Activated CD8-positive, alpha-beta T cell treated with anti-CD3 and anti-CD28 coated beads for 36 hours (primary cell): ENCODE measurements around the gene RGS2. TPM values are rescaled to one million over a fixed set of nuclear protein-coding genes. Genes with fewer than 3 reads are reported as not detected.

Experiments used
- ATAC-seq: fragments of 200-7000 bp; cut with Tn5 transposase; one replicate; pipeline ENCODE4 v1.10.0; 2021; ENCODE audit warnings: mild to moderate bottlenecking, moderate library complexity
- CTCF ChIA-PET: fragments of 350-600 bp; sonication (Branson Sonifier 250); formaldehyde crosslinking; loops from one replicate; lab custom pipeline; 2021; ENCODE audit warnings: antibody characterized with exemption; lab: Charles Lee
- POLR2A ChIA-PET: fragments of 350-600 bp; sonication (Branson Sonifier 250); formaldehyde crosslinking; loops from one replicate; lab custom pipeline; 2021; ENCODE audit warnings: antibody characterized with exemption; lab: Charles Lee
- DNase-seq: peaks from one replicate; pipeline ENCODE4 v3.0.0-alpha.2; 2020
- H3K27ac Mint-ChIP-seq: one replicate; pipeline ENCODE4 v1.8.0; 2021; ENCODE audit warnings: mild to moderate bottlenecking, mixed read lengths
- H3K27me3 Mint-ChIP-seq: one replicate; pipeline ENCODE4 v1.8.0; 2021; ENCODE audit warnings: mixed read lengths
- H3K36me3 Mint-ChIP-seq: one replicate; pipeline ENCODE4 v1.8.0; 2021; ENCODE audit warnings: low read depth, mixed read lengths
- H3K4me1 Mint-ChIP-seq: one replicate; pipeline ENCODE4 v1.8.0; 2021; ENCODE audit warnings: low read depth, mixed read lengths
- H3K4me3 Mint-ChIP-seq: one replicate; pipeline ENCODE4 v1.8.0; 2021; ENCODE audit warnings: mild to moderate bottlenecking, moderate library complexity, mixed read lengths
- H3K9me3 Mint-ChIP-seq: one replicate; pipeline ENCODE4 v1.8.0; 2021; ENCODE audit warnings: mixed read lengths
- intact Hi-C: fragments of 100-400 bp; cut with micrococcal nuclease; formaldehyde crosslinking; loops from one replicate; pipeline ENCODE4 v1.10.0; 2022
- total RNA-seq, 2 experiments: library from RNA; stranded (reverse); gene quantifications; one replicate each; pipeline ENCODE4 v1.2.3, GENCODE V29; 2021
- TF ChIP-seq, protein P1 (sequence below): fragments of 200-600 bp; IDR thresholded peaks from one replicate; pipeline ENCODE4 v1.8.0; 2022; ENCODE audit warnings: antibody characterized with exemption, mild to moderate bottlenecking

The RGS2 gene
- total RNA-seq, 2 experiments from 2014 or later: 5.7 to 6.3 TPM

DNA sequence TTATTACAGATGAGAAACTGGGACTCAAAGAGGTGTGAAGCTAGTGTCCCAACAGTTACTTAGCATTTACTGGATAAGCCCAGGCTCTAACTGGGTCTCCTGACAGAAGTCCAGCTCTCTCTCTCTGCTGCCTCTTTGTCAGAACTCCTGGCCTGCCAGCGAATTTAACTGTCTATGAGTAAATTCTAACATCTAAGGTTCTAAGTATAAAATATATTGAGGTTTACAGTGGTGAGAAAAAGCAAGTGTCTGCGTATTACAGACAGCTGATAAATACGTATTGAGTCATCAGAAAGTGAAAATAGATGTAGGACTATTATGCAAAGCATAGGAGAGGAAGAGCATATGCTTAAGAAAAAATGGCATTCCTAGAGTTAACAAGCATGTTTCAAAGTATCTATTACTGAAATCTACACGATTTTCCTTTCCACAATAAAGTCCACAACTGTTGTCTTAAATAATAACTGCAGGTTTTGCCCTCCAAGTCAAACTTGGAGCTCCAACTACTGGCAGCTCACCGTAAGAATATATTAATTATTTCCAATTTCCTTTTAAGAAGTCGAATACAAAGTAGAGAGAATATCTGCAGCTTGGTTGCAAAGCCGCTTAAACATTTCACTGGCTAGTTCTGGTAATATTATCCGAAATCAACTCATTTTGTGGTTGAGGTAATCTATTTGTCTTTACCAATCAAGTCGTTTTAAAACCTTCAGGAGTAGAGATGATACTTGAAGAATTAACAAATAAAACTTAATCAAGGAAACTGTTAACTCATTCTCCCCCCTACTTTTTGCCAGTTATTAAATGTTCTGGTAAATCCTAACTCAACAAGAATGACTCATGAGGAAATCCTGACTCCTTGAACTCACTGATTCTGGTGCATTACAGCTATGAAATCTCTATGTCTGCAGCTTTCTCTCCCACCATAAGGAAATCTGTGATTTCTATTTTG is 1.4 kb upstream of the RGS2 start:
- TF ChIP-seq, protein P1, sequence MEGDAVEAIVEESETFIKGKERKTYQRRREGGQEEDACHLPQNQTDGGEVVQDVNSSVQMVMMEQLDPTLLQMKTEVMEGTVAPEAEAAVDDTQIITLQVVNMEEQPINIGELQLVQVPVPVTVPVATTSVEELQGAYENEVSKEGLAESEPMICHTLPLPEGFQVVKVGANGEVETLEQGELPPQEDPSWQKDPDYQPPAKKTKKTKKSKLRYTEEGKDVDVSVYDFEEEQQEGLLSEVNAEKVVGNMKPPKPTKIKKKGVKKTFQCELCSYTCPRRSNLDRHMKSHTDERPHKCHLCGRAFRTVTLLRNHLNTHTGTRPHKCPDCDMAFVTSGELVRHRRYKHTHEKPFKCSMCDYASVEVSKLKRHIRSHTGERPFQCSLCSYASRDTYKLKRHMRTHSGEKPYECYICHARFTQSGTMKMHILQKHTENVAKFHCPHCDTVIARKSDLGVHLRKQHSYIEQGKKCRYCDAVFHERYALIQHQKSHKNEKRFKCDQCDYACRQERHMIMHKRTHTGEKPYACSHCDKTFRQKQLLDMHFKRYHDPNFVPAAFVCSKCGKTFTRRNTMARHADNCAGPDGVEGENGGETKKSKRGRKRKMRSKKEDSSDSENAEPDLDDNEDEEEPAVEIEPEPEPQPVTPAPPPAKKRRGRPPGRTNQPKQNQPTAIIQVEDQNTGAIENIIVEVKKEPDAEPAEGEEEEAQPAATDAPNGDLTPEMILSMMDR: no peak
- intact Hi-C loops: loop anchor here (5.0 to 10.0 kb wide), 3 partner anchors 173 to 315 kb away; partner anchors contain the start of genes CDC73 and RGS13
- CTCF ChIA-PET: interaction anchor here (1.0 to 3.8 kb wide), 14 partner anchors 8 to 333 kb away, joined by 3 to 41 read pairs (median 6); partner anchors contain the start of genes RO60 and UCHL5
- ATAC-seq: no peak
- peak overlapping the region; percentile 72 for H3K27ac Mint-ChIP-seq
- DNase-seq: peak; percentile 9
- H3K9me3 Mint-ChIP-seq: no peaks in the 10 kb centered on the region
- H3K27me3 Mint-ChIP-seq: peaks cover 1% of the 10 kb centered on the region
- POLR2A ChIA-PET: interaction anchor here (0.7 to 2.2 kb wide), 3 partner anchors 67 to 315 kb away, joined by 3 to 7 read pairs (median 4); partner anchors contain the start of gene UCHL5
- peak overlapping the region; percentile 89 for H3K4me3 Mint-ChIP-seq
- H3K4me1 Mint-ChIP-seq: peaks cover 29% of the 10 kb centered on the region
- H3K36me3 Mint-ChIP-seq: peaks cover 7% of the 10 kb centered on the region

DNA sequence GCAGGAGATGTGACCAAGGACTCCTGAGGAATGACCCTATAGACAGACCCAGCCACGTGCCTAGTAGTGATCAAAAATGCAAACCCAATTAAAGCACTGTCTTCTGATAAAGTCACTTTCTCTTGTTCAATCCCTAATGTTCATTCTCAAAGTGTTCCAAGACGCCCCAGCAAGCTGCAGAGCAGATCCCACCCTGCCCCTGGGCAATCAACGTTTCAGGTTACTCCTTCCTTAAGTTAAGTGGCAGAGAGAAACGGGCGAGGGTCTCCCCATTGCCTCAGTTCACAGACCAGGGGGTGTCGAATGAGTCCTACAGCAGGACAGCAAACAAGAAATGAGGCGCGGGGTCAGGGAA is 699 bp upstream of the RGS2 start:
- Mint-ChIP-seq H3K36me3 (peaks cover 7% of the 10 kb centered on the region), H3K27me3 (peaks cover 1% of the 10 kb centered on the region), H3K27ac (peak overlapping the region; percentile 72), H3K4me1 (peaks cover 29% of the 10 kb centered on the region), H3K4me3 (peak overlapping the region; percentile 89), H3K9me3 (no peaks in the 10 kb centered on the region)
- no peak for DNase-seq
- ATAC-seq: no peak
- ChIA-PET CTCF (interaction anchor here (1.0 to 3.8 kb wide), 7 partner anchors 11 to 334 kb away, joined by 3 to 41 read pairs (median 8); partner anchors contain the start of genes RO60 and UCHL5), POLR2A (interaction anchor here (0.7 to 2.2 kb wide), 2 partner anchors 67 to 251 kb away, joined by 3 to 7 read pairs; partner anchors contain the start of gene UCHL5)
- TF ChIP-seq, protein P1: no peak
- intact Hi-C loops: loop anchor here (5.0 to 10.0 kb wide), 3 partner anchors 173 to 314 kb away; partner anchors contain the start of genes CDC73 and RGS13

GRCh38 chr1:192809307-192810252 is 741 bp downstream of the RGS2 start:
- peak; percentile 83 for DNase-seq
- ATAC-seq: peak; percentile 55
- Mint-ChIP-seq H3K4me1 (peaks cover 29% of the 10 kb centered on the region), H3K9me3 (no peaks in the 10 kb centered on the region), H3K27ac (peak overlapping the region; percentile 93), H3K4me3 (peak overlapping the region; percentile 89), H3K36me3 (peaks cover 7% of the 10 kb centered on the region), H3K27me3 (peaks cover 1% of the 10 kb centered on the region)
- ChIA-PET CTCF (interaction anchor here (1.2 to 2.0 kb wide), 5 partner anchors 189 to 332 kb away, joined by 3 to 10 read pairs (median 3); no protein-coding TSS in a partner anchor), POLR2A (interaction anchor here (1.6 to 2.1 kb wide), 2 partner anchors 12 to 249 kb away, joined by 3 to 6 read pairs; partner anchors contain the start of gene UCHL5)
- TF ChIP-seq, protein P1: no peak
- intact Hi-C loops: loop anchor here (5.0 to 10.0 kb wide), 3 partner anchors 175 to 313 kb away; partner anchors contain the start of genes CDC73 and RGS13

DNA sequence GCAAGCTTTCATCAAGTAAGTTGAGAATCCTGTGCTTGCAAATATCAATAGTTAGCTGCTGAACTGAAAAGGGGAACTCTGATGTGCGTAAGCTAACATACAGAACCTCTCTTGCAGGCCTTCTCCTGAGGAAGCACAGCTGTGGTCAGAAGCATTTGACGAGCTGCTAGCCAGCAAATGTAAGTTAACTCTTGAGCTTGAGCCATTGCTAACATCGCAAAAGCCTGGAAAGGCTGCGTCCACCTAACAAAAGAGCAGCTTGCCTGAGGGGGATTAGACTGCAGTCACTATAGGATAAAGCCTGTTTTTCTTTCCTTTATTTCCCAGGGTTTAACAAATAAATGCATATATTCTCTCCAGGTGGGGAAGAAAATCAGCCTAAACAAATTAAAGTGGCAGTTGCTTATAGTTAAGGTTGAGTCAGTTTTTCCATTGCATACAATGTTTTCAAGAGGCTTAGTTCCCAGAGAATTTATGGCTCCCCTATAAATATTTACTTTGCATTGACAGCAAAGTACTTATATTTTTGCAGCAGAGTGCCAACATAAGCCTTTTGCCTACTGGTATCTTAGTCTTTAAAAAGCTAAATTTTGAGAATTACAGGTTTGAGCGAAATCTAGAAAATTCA is 1.5 kb downstream of the RGS2 start:
- no peak for ATAC-seq
- peak overlapping the region; percentile 89 for H3K4me3 Mint-ChIP-seq

More for the DNA sequence above, 1.5 kb downstream of the RGS2 start:
- TF ChIP-seq, protein P1: no peak
- H3K27ac Mint-ChIP-seq: no peak overlapping the region
- DNase-seq: no peak
- H3K4me1 Mint-ChIP-seq: peaks cover 29% of the 10 kb centered on the region
- H3K9me3 Mint-ChIP-seq: no peaks in the 10 kb centered on the region
- ChIA-PET CTCF (interaction anchor here (1.2 to 2.0 kb wide), 6 partner anchors 9 to 333 kb away, joined by 3 to 10 read pairs (median 4); no protein-coding TSS in a partner anchor), POLR2A (interaction anchor here (0.7 to 2.1 kb wide), 3 partner anchors 13 to 248 kb away, joined by 3 to 6 read pairs (median 3); partner anchors contain the start of gene UCHL5)
- H3K27me3 Mint-ChIP-seq: peaks cover 1% of the 10 kb centered on the region
- peaks cover 7% of the 10 kb centered on the region for H3K36me3 Mint-ChIP-seq
- intact Hi-C loops: no loop called here
